Activated naive CD8-positive, alpha-beta T cell treated with anti-CD3 and anti-CD28 coated beads for 36 hours (primary cell): ENCODE results near the gene DNAI4. TPM values are rescaled to one million over a fixed set of nuclear protein-coding genes. Genes with fewer than 3 reads are reported as not detected.
"Not testable (repeated sequence)": the region's sequence is repeated elsewhere in the genome, so short reads cannot be mapped to it uniquely, and the experiment has no call there.

Experiments used
- DNase-seq: peaks from one replicate; pipeline ENCODE4 v3.0.0; 2021
- H3K27ac Mint-ChIP-seq: one replicate; pipeline ENCODE4 v1.8.0; 2022; ENCODE audit warnings: mild to moderate bottlenecking, moderate library complexity, mixed read lengths
- H3K27me3 Mint-ChIP-seq: one replicate; pipeline ENCODE4 v1.8.0; 2022; ENCODE audit warnings: mild to moderate bottlenecking, mixed read lengths
- H3K36me3 Mint-ChIP-seq: one replicate; pipeline ENCODE4 v1.8.0; 2021; ENCODE audit warnings: mild to moderate bottlenecking, mixed read lengths
- H3K4me1 Mint-ChIP-seq: one replicate; pipeline ENCODE4 v1.8.0; 2021; ENCODE audit warnings: mixed read lengths
- H3K4me3 Mint-ChIP-seq: one replicate; pipeline ENCODE4 v1.8.0; 2022; ENCODE audit warnings: mild to moderate bottlenecking, moderate library complexity, mixed read lengths
- H3K9me3 Mint-ChIP-seq: one replicate; pipeline ENCODE4 v1.8.0; 2022; ENCODE audit warnings: mixed read lengths
- total RNA-seq, 2 experiments: library from RNA; stranded (reverse); gene quantifications; one replicate each; pipeline ENCODE4 v1.2.3, GENCODE V29; 2021

Gene DNAI4
- total RNA-seq, 2 experiments from 2014 or later = 1.2 to 1.4 TPM

DNA sequence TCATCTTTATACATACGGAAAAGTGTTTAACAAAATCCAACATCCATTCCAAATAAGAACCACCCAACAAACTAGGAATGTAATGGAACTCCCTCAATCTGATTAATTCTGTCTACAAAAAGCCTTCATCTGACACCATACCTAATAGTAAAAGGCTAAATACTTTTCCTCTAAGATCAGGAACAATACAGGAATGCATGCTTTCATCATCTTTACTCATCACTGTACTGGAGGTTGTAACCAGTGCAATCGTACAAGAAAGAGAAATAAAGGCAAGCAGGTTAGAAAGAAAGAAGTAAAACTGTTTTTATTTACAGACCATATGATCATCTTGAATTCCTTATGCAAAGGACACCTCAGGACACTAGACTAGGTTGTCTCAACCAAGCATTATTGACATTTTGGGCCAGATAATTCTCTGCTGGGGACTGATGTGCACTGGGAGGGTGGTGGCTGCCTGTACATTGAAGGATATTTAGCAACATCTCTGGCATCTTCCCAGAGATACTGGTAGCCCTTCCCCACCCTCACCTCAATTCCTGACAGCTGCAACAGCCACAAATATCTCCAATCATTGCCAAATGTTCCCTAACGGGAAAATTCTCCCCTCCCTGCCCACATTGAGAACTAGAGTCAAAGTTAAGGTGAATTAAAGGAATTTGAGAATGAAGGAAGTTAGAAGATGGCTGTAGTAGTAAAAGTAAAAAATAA lies 93.0 kb downstream of the DNAI4 start:
- Mint-ChIP-seq H3K36me3 (no peaks in the 10 kb centered on the region), H3K4me3 (no peak overlapping the region), H3K9me3 (no peaks in the 10 kb centered on the region), H3K27ac (no peak overlapping the region), H3K4me1 (peaks cover 3% of the 10 kb centered on the region), H3K27me3 (no peaks in the 10 kb centered on the region)
- no peak for DNase-seq

- H3K36me3 Mint-ChIP-seq = peaks cover 1% of the 10 kb centered on the region
- H3K4me1 Mint-ChIP-seq = no peaks in the 10 kb centered on the region
- H3K4me3 Mint-ChIP-seq = no peak overlapping the region
- no peak for DNase-seq
- no peak overlapping the region for H3K27ac Mint-ChIP-seq
- no peaks in the 10 kb centered on the region for H3K9me3 Mint-ChIP-seq
- no peaks in the 10 kb centered on the region for H3K27me3 Mint-ChIP-seq
These were observed 99.9 kb downstream of the DNAI4 start for GRCh38 chr1:66824771-66825170.

GRCh38 chr1:66809736-66810326 lies 114.8 kb downstream of the DNAI4 start:
- no peaks in the 10 kb centered on the region for H3K4me1 Mint-ChIP-seq
- no peaks in the 10 kb centered on the region for H3K9me3 Mint-ChIP-seq
- DNase-seq = no peak
- H3K27me3 Mint-ChIP-seq = no peaks in the 10 kb centered on the region
- no peak overlapping the region for H3K27ac Mint-ChIP-seq
- no peak overlapping the region for H3K4me3 Mint-ChIP-seq
- H3K36me3 Mint-ChIP-seq = no peaks in the 10 kb centered on the region

DNA sequence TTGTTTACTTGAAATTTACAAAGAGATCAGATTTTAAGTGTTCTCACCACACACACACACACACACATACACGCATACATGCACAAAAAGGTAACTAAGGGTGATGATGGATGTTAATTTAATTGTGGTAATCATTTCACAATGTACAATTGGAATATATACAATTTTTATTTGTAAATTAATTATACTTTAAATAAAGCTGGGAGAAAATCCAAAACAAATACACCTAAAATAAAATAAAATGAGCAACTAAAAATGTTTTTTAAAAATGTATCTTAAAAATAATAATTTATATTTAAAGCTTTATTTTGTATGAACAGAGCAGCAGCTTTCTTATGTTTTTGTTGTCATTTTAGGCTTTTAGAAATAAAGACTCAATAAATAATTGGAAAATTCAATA lies 115.4 kb downstream of the DNAI4 start:
- Mint-ChIP-seq H3K27me3 (no peaks in the 10 kb centered on the region), H3K4me3 (no peak overlapping the region), H3K4me1 (no peaks in the 10 kb centered on the region), H3K27ac (no peak overlapping the region), H3K36me3 (no peaks in the 10 kb centered on the region), H3K9me3 (no peaks in the 10 kb centered on the region)
- no peak for DNase-seq

DNA sequence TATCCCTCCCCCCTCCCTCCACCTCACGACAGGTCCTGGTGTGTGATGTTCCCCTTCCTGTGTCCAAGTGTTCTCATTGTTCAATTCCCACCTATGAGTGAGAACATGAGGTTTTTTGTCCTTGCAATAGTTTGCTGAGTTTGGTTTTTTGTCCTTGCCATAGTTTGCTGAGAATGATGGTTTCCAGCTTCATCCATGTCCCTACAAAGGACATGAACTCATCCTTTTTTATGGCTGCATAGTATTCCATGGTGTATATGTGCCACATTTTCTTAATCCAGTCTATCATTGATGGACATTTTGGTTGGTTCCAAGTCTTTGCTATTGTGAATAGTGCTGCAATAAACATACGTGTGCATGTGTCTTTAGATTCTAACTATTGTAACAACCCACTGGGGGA lies 128.8 kb downstream of the DNAI4 start:
- H3K9me3 Mint-ChIP-seq, H3K4me3 Mint-ChIP-seq: not testable (repeated sequence)

GRCh38 chr1:66791621-66792610 lies 132.7 kb downstream of the DNAI4 start:
- no peak overlapping the region for H3K4me3 Mint-ChIP-seq
- no peaks in the 10 kb centered on the region for H3K36me3 Mint-ChIP-seq
- no peak for DNase-seq
- no peak overlapping the region for H3K27ac Mint-ChIP-seq
- no peaks in the 10 kb centered on the region for H3K9me3 Mint-ChIP-seq
- H3K4me1 Mint-ChIP-seq = peaks cover 20% of the 10 kb centered on the region
- H3K27me3 Mint-ChIP-seq = no peaks in the 10 kb centered on the region

More for the DNA sequence above, 128.8 kb downstream of the DNAI4 start:
- not testable (repeated sequence) for H3K36me3 Mint-ChIP-seq, H3K4me1 Mint-ChIP-seq, H3K27ac Mint-ChIP-seq, DNase-seq, H3K27me3 Mint-ChIP-seq

DNA sequence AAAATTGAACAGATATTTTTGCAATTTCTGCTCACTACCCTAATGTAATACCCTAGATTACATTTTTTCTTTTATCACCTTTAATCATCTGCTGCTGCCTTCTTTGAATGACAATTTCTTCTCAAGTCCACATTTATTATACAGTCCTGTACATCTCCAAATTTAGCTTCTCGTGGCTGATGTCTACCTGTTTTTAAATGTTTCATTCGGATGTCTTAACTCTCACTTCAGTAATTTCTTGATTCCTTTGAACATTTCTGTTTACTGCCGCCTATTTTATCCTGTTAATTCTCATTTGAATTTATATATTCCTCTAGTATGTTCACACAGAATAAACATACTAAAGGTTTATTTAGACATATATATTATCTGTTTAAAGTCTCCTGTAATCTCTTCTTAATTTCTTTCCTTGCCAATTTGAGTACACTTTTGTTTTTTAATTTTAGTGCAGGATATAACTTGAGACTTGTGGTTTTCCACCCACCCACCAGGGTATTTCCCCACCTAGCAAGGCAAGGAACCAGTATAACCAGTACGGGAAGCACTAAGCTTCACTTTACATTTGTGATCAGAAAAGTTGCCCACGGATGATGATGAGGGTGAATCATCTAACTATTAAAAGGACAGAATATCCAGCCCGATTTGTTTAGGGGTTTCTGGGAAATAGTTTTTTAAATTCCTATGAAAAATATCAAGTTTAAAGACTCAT lies 136.3 kb downstream of the DNAI4 start:
- DNase-seq = peak; percentile 53
- H3K27ac Mint-ChIP-seq = peak overlapping the region; percentile 76
- H3K36me3 Mint-ChIP-seq = peaks cover 2% of the 10 kb centered on the region
- H3K9me3 Mint-ChIP-seq = peaks cover 2% of the 10 kb centered on the region
- H3K4me3 Mint-ChIP-seq = peak overlapping the region; percentile 62
- peaks cover 27% of the 10 kb centered on the region for H3K4me1 Mint-ChIP-seq
- no peaks in the 10 kb centered on the region for H3K27me3 Mint-ChIP-seq

DNA sequence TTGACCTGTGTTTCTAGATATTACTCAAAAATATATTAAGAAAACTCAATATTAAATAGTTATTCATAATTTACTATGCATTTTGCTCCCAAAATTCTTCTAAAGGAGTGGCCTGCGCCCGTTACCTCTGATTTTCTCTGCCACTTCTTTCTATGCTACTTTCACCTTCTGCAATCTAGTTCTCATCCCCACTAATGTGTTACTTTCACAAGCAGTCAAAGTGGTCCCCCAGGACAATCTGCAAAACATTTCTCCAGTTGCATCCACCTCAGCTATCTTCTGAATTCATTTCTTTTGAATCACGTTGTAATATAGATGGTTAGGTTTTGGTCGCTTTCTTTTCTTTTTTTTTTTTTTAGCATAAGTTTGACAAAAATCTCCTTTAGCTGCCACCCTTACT lies 137.0 kb downstream of the DNAI4 start:
- Mint-ChIP-seq H3K9me3 (peaks cover 2% of the 10 kb centered on the region), H3K36me3 (peaks cover 2% of the 10 kb centered on the region), H3K4me1 (peaks cover 27% of the 10 kb centered on the region), H3K4me3 (peak overlapping the region; percentile 62), H3K27ac (peak overlapping the region; percentile 76), H3K27me3 (no peaks in the 10 kb centered on the region)
- DNase-seq = no peak

DNA sequence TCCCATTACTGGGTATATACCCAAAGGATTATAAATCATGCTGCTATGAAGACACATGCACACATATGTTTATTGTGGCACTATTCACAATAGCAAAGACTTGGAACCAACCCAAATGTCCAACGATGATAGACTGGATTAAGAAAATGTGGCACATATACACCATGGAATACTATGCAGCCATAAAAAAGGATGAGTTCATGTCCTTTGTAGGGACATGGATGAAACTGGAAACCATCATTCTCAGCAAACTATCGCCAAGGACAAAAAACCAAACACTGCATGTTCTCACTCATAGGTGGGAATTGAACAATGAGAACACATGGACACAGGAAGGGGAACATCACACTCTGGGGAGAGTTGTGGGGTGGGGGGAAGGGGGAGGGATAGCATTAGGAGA lies 138.9 kb downstream of the DNAI4 start:
- not testable (repeated sequence) for H3K27ac Mint-ChIP-seq, H3K36me3 Mint-ChIP-seq, H3K27me3 Mint-ChIP-seq, H3K4me3 Mint-ChIP-seq, DNase-seq, H3K9me3 Mint-ChIP-seq
- H3K4me1 Mint-ChIP-seq = peaks cover 27% of the 10 kb centered on the region

- peaks cover 5% of the 10 kb centered on the region for H3K4me1 Mint-ChIP-seq
- peaks cover 2% of the 10 kb centered on the region for H3K36me3 Mint-ChIP-seq
- no peak for DNase-seq
- no peak overlapping the region for H3K27ac Mint-ChIP-seq
- H3K27me3 Mint-ChIP-seq = peaks cover 4% of the 10 kb centered on the region
- no peak overlapping the region for H3K4me3 Mint-ChIP-seq
- peaks cover 7% of the 10 kb centered on the region for H3K9me3 Mint-ChIP-seq
These were observed 145.1 kb downstream of the DNAI4 start for GRCh38 chr1:66779475-66780078.

GRCh38 chr1:66778969-66779368 lies 145.7 kb downstream of the DNAI4 start:
- H3K4me3 Mint-ChIP-seq = no peak overlapping the region
- peaks cover 5% of the 10 kb centered on the region for H3K4me1 Mint-ChIP-seq
- no peak overlapping the region for H3K27ac Mint-ChIP-seq
- H3K27me3 Mint-ChIP-seq = peaks cover 4% of the 10 kb centered on the region
- DNase-seq = no peak
- peaks cover under 1% of the 10 kb centered on the region for H3K36me3 Mint-ChIP-seq
- H3K9me3 Mint-ChIP-seq = peaks cover 5% of the 10 kb centered on the region

DNA sequence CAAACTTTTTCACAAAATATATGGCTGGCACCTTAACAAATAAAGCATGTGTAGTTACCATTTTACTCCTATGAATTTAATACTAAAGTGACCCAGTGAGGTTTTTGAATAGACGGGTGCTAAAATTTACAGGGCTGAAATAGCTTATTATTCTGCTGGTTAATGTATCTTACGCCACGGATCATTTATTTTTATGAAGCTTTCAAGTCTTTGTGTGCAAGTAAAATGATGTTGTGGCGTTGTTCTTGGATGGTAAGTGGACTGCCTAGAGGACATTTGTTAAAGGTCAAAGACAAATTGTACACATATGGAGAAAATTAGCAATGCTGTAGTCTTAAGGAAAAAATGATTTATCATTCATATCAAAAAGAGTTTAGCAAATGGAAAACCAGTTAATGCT lies 146.4 kb downstream of the DNAI4 start:
- Mint-ChIP-seq H3K4me3 (no peak overlapping the region), H3K27me3 (peaks cover 4% of the 10 kb centered on the region), H3K4me1 (peaks cover 5% of the 10 kb centered on the region), H3K9me3 (peaks cover 5% of the 10 kb centered on the region), H3K36me3 (no peaks in the 10 kb centered on the region), H3K27ac (no peak overlapping the region)
- DNase-seq = no peak

GRCh38 chr1:66777831-66778230 lies 146.8 kb downstream of the DNAI4 start:
- Mint-ChIP-seq H3K27ac (no peak overlapping the region), H3K4me1 (peaks cover 5% of the 10 kb centered on the region), H3K36me3 (no peaks in the 10 kb centered on the region), H3K9me3 (peaks cover 5% of the 10 kb centered on the region), H3K4me3 (no peak overlapping the region), H3K27me3 (peaks cover 4% of the 10 kb centered on the region)
- DNase-seq = no peak

DNA sequence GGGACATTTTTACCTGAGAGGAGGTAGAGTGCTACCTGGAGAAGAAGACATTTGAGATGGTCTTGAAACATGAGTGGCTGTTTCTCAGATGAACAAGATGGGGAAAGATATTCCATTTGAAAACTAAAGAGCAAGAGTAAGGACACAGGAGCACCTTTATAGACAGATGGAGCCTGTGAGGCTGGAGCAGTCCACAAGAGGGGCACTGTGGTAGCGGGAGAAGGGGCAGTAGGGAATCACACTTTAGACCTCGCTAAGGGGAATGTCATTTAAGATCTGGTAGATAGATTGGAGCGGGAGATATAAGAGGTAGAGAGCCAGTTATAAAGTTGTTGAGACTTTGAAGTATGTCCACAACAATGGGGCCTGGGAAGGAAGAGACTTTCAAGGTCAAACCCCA lies 149.0 kb downstream of the DNAI4 start:
- H3K27ac Mint-ChIP-seq = no peak overlapping the region
- peaks cover 4% of the 10 kb centered on the region for H3K27me3 Mint-ChIP-seq
- no peak overlapping the region for H3K4me3 Mint-ChIP-seq
- no peaks in the 10 kb centered on the region for H3K36me3 Mint-ChIP-seq
- no peak for DNase-seq
- peaks cover 3% of the 10 kb centered on the region for H3K9me3 Mint-ChIP-seq
- H3K4me1 Mint-ChIP-seq = peaks cover 9% of the 10 kb centered on the region
